AG09309 (cell line): ENCODE results near the gene CD200R1L.
A peak's percentile ranks its signal among the peaks of the same experiment; 100 is the strongest.

Source experiments
- DNase-seq: peaks from one replicate; pipeline ENCODE4 v3.0.0-alpha.2; 2010; ENCODE audit warnings: low read depth
- H3K4me3 ChIP-seq: 2 replicates; pipeline ENCODE4 v1.5.1; 2011; ENCODE audit warnings: mild to moderate bottlenecking, low read depth, low read length, moderate library complexity; ENCODE audit not compliant: control insufficient read depth
- TF ChIP-seq, protein P1 (sequence below): IDR thresholded peaks from 2 replicates; pipeline ENCODE4 v1.5.1; 2011; ENCODE audit warnings: mild to moderate bottlenecking, low read depth, low read length, inconsistent platforms; ENCODE audit not compliant: insufficient read depth, control insufficient read depth; ENCODE audit errors: missing control alignments

Gene CD200R1L

DNA sequence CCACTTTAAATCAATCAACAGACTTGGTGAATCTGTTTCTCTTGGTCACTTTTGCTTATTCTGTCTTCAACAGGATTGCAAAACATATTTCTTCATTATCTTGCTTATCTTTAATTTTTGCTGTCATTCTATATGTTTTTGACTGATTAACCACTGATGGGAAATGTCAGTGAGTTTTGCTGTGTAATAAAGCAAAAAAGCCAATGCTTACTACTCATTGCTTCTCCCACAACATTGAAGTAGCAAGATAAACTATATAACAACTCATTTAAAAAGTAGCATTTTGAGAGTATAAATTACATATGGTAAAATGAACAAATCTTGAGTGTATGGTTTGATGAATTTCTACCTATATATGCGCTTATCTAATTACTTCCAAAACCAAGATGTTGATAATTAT is 892 bp downstream of the CD200R1L start:
- TF ChIP-seq, protein P1, sequence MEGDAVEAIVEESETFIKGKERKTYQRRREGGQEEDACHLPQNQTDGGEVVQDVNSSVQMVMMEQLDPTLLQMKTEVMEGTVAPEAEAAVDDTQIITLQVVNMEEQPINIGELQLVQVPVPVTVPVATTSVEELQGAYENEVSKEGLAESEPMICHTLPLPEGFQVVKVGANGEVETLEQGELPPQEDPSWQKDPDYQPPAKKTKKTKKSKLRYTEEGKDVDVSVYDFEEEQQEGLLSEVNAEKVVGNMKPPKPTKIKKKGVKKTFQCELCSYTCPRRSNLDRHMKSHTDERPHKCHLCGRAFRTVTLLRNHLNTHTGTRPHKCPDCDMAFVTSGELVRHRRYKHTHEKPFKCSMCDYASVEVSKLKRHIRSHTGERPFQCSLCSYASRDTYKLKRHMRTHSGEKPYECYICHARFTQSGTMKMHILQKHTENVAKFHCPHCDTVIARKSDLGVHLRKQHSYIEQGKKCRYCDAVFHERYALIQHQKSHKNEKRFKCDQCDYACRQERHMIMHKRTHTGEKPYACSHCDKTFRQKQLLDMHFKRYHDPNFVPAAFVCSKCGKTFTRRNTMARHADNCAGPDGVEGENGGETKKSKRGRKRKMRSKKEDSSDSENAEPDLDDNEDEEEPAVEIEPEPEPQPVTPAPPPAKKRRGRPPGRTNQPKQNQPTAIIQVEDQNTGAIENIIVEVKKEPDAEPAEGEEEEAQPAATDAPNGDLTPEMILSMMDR: no peak
- H3K4me3 ChIP-seq: no peak overlapping the region
- DNase-seq: no peak

DNA sequence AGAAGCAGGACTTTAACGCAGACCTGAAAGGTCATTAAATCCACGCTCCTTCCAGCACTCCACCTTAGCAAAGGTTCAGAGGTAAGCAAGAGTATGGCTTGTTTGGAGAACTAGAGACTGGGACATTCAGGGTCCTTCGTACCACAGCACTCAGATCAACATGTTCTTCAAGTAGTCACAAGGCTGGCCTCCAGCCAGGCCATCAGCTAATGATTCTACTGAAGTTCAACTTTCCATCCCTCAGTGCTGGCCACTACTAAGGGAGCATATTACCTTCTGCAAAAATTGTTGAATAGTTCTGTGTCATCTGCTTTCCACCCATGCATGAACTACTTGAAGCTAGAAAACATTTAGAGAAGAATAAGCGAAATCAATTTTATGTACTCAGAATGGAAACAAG is 17.6 kb downstream of the CD200R1L start:
- TF ChIP-seq, protein P1: no peak
- no peak overlapping the region for H3K4me3 ChIP-seq
- DNase-seq: no peak

DNA sequence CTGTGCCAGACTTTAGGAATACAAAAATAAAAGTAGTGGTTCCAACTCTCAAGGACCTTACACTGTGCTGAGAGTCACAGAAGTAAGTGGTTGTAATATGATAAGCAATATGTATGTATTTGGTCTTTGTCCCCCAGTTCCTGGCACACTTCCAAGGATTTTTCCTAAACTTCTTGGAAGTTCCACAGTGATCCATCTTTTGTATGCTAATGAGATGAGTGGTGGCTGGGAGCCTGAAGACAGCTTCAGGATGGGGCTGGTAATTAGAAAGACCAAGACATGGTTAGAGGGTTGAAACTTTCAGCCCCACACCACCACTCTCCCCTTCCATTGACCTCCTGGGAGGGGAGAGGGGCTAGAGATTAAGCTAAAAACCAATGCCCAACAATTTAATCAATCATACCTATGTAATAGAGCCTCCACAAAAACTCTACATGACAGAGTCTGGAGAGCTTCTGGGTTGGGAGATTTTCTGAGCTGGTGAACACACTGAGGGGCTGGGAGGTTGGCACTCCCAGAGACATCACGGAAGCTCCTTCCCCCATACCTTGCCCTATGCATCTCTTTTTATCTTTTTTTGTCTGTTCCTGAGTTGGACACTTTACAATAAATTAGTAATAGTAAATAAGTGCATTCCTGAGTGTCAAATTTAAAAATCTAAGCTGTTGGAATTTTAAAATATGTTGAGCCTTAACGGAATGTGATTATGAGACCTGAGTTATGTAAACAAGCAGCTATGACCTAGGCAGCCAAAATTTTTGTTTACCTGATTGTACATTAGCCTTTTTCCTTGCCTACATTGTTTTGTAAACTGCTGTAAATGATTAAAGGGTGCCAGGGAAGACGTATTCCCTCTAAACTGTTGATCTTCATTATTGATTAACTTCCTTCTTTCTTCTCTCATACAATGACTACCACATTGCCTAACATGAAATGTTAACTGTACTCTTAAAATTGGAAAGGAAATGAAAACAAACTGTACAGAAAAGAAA is 24.3 kb downstream of the CD200R1L start:
- DNase-seq: no peak
- TF ChIP-seq, protein P1: no peak
- no peak overlapping the region for H3K4me3 ChIP-seq

DNA sequence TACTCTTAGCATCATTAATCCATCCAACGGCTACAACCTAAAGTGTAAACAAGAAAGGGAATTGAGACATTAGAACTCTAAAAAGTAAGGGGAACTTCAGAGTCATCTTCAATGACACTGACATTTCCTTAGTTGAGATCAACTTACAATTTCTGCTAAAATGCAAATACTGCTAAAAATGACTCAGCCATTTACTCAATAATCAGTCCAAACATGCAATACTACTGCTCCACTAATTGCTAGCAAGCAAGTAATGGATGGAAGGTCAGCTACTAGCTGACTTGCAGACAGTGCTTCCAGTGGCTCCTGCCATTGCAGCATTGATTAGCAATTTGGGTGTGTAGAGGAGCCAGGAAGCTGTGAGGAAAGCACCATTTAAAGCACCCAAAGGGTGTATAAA is 28.4 kb downstream of the CD200R1L start:
- H3K4me3 ChIP-seq: no peak overlapping the region
- TF ChIP-seq, protein P1: no peak
- peak; percentile 59 for DNase-seq

DNA sequence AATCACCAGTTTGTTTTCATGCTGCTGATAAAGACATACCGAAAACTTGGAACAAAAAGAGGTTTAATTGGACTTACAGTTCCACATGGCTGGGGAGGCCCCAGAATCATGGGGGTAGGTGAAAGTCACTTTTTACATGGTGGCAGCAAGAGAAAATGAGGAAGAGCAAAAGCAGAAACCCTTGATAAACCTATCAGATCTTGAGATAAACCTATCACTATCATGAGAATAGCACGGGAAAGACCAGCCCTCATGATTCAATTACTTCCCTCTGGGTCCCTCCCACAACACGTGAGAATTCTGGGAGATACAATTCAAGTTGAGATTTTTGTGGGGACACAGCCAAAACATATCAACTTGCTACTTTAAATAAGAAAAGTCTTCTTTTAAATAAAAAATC is 28.9 kb downstream of the CD200R1L start:
- DNase-seq: no peak
- no peak overlapping the region for H3K4me3 ChIP-seq
- TF ChIP-seq, protein P1: no peak

DNA sequence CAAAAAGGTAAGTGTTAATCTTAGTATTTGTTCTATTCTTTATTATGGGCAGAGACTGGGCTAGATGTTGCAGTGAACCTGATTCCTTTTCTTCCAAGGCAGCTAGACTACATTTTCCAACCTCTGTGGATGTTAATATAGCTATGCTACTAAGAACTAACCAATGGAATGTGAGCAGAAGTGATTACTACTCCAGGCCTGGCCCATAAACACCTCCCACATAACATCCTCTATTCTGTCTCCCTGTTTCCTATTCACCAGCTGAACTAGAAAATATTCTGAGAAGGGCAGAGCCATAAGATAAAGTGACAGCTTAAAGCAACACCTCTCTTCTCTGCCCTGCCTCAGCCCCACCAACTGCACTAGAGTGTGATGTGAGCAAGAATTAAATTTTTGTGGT is 29.4 kb downstream of the CD200R1L start:
- H3K4me3 ChIP-seq: no peak overlapping the region
- no peak for DNase-seq
- TF ChIP-seq, protein P1: no peak
